ENCODE data around the gene PNPLA2. TPM values are rescaled to one million over a fixed set of nuclear protein-coding genes. Genes with fewer than 3 reads are reported as not detected.

PNPLA2 gene
- total RNA-seq, 1 donor from 2014 or later: 143 TPM

DNA sequence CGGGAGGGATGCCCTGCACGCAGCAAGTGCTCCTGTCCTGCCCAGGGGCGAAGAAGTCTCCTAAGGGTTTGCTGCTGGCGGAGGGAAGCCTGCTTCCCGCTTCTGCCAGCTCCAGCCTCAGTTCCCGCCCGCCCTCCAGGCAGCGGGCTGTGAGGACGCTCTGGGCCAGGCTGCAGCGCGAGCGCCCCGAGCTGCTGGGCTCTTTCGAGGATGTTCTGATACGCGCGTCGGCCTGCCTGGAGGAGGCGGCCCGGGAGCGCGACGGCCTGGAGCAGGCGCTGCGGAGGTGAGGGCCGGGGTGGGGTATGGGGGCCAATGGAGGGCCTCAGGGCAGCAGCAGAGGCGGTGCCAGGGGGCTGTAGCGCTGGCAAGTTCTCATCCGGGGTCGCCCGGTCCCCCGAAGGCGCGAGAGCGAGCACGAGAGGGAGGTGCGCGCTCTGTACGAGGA is 11.2 kb downstream of the PNPLA2 start:
- TF ChIP-seq CTCF (IDR thresholded peaks at IDR 0.05): no peak
- intact Hi-C loops (cut with DNase I): no loop called here
- Histone ChIP-seq H3K4me1 (peaks cover 77% of the 10 kb centered on the region), H3K36me3 (peaks cover 8% of the 10 kb centered on the region), H3K4me3 (peak overlapping the region; percentile 45), H3K27ac (peak overlapping the region; percentile 70), H3K9me3 (no peaks in the 10 kb centered on the region), H3K27me3 (peaks cover 9% of the 10 kb centered on the region)
- DNase-seq: no peak
- ATAC-seq: no peak

DNA sequence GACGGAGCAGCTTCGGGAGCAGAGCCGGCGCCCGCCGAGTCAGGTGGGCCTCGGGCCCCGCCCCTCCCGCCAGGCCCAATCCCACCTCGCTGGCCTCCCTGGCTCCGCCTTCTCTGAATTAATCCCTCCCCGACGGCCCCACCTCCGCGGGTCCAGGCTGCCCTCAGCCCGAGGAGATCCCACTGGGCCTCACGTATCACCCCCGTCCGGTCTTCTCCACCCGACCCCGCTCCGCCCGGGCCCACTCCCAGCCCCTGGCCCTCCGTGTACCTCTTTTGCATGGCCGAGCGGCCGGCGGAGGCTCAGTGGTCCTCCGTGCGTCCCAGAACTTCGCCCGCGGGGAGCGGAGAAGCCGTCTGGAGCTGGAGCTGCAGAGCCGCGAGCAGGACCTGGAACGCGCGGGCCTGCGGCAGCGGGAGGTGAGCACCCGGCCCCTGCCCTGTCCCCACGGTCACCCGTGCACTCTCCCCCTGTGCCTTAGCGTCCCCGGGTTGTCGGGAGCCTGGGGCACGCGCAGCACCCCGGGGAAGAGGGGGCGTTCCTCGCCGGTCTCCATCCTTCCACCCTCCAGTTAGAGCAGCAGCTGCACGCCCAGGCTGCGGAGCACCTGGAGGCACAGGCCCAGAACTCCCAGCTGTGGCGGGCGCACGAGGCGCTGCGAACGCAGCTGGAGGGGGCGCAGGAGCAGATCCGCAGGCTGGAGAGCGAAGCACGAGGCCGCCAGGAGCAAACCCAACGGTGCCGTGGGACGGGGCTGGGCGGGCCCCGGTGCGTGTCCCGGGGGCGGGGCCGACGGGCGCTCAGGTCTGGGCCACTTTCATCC is 11.8 kb downstream of the PNPLA2 start:
- TF ChIP-seq CTCF (IDR thresholded peaks at IDR 0.05): no peak
- Histone ChIP-seq H3K9me3 (no peaks in the 10 kb centered on the region), H3K4me3 (peak overlapping the region; percentile 45), H3K27ac (no peak overlapping the region), H3K27me3 (peaks cover 9% of the 10 kb centered on the region), H3K4me1 (peaks cover 81% of the 10 kb centered on the region), H3K36me3 (peaks cover 2% of the 10 kb centered on the region)
- DNase-seq: peak; percentile 92
- intact Hi-C loops (cut with DNase I): no loop called here
- ATAC-seq: peak; percentile 59

DNA sequence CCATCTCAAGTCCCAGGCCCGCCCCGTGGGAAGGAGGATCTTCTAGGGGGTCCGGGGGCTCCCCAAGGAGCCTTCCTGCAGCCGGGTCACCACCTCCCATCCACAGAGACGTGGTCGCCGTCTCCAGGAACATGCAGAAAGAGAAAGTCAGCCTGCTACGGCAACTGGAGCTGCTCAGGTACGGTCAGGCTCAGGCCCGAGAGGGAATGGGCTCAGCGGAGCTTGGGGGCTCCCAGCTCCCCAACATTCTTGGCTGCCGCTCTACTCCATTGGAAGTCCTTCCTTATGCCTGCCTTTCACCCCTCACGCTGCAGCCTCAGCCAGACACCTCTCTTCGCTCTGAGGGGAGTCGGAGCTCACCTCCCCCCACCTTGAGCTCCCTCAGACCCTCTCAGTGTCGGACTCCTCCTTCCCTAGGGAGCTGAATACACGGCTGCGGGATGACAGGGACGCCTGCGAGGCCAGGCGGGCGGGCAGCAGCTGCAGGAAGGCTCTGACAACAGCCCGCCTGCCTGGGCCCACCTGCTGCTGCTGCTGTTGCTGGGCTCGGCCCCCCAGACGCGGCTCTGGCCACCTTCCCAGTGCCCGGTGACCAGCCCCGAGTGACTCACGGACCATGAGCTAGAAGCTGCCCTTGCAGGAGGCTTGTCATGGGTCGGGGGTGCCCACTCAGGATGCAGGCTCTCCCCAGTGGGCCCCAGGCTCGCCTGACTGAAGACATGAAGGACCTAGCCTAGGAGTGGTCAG is 12.6 kb downstream of the PNPLA2 start:
- intact Hi-C loops (cut with DNase I): no loop called here
- no peak for ATAC-seq
- no peak overlapping the region for H3K27ac ChIP-seq
- H3K27me3 ChIP-seq: peaks cover 9% of the 10 kb centered on the region
- DNase-seq: no peak
- peak overlapping the region; percentile 45 for H3K4me3 ChIP-seq
- H3K36me3 ChIP-seq: peaks cover 5% of the 10 kb centered on the region
- peaks cover 73% of the 10 kb centered on the region for H3K4me1 ChIP-seq
- no peak for TF ChIP-seq CTCF (IDR thresholded peaks at IDR 0.05)
- H3K9me3 ChIP-seq: no peaks in the 10 kb centered on the region

- Histone ChIP-seq H3K27ac (peak overlapping the region; percentile 76), H3K27me3 (peaks cover 9% of the 10 kb centered on the region), H3K9me3 (no peaks in the 10 kb centered on the region), H3K4me1 (peaks cover 67% of the 10 kb centered on the region), H3K4me3 (peak overlapping the region; percentile 52), H3K36me3 (peaks cover 13% of the 10 kb centered on the region)
- intact Hi-C loops (cut with DNase I): no loop called here
- no peak for TF ChIP-seq CTCF (IDR thresholded peaks at IDR 0.05)
- ATAC-seq: no peak
- DNase-seq: no peak
Measured at GRCh38 chr11:831961-832528, 13.3 kb downstream of the PNPLA2 start.

DNA sequence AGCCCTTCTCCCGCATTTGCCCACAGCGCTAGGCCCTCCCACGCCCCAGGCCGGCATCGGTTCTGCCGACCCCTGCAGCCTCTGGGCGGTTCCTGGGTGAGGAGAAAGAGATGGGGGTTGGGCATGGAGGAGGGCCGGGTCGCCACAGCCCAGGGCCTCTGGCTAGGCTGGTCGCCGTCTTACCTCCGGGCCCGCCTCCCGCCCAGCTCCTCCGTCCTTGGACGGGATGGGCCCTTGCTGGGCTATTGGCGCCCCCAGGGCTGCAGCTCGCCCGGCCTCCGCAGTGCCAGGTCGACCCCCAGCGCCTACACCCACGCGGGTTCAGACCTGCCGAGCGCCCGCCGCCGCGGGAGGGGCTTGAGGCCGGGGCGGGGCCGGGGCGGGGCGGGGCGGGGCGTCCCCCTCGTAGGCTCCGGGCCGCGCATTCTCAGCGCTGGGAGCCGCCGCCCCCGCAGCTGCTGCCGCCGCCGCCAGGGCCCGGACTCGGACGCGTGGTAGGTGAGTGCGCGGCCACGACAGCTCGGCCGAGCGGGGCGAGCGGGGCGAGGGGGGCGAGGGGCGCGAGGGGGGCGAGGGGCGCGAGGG is 13.9 kb downstream of the PNPLA2 start, which contains the start of gene CD151:
Gene CD151, plus strand, starts transcription at position 424 of the 585 bp plus-strand sequence. CDS start 3,118 bp downstream, outside the sequence.
- H3K4me1 ChIP-seq: peaks cover 64% of the 10 kb centered on the region
- no peak for TF ChIP-seq CTCF (IDR thresholded peaks at IDR 0.05)
- intact Hi-C loops (cut with DNase I): no loop called here
- H3K36me3 ChIP-seq: peaks cover 18% of the 10 kb centered on the region
- H3K4me3 ChIP-seq: peak within 1 kb of the TSS; percentile 83
- H3K27me3 ChIP-seq: peaks cover 9% of the 10 kb centered on the region
- no peaks in the 10 kb centered on the region for H3K9me3 ChIP-seq
- DNase-seq (peak; percentile 79), ATAC-seq (peak; percentile 52)
- peak within 1 kb of the TSS; percentile 82 for H3K27ac ChIP-seq

Measured in upper lobe of right lung (tissue), 1 donor.